ENCODE results near the gene PYGO2.

PYGO2 gene

DNA sequence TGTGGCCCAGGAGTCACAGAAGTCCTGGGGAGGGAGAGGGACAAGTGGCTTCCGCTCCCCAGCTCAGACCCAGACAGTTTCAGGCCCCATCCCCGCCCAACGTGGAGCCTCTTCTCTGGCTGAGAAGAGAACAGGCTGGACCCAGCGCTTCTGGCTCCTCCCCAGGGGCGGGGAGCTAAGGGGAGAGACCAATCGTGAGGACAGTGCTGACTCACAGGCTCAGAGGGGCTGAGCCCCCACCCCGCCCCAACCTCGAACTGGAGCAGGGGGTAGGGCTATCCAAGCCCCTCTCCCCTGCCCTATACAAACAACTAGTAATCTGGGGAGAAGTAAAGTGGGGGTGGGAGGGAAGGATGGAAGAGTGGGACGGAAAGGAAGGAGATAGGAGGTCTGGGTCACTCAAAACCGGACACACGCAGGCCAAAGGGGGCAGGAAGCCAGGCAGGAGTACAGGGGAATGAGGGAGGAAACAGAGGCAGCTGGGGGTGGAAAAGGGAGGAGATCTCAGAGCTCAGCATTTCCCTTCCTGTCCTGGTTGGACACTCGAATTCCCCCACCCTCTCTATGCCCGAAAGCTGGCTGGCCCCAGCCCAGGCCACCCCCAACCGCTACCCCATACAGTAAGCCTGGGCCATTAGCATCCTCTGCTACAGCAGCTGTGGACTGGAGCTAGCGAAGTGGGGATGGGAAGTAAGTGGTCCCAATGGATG lies 9.2 kb upstream of the PYGO2 start, which contains the start of gene SHC1:
SHC1 (minus strand) TSS at position 117 of the 710 bp plus-strand sequence. CDS start 221 bp downstream, outside the sequence.
- TF ChIP-seq, protein P1, sequence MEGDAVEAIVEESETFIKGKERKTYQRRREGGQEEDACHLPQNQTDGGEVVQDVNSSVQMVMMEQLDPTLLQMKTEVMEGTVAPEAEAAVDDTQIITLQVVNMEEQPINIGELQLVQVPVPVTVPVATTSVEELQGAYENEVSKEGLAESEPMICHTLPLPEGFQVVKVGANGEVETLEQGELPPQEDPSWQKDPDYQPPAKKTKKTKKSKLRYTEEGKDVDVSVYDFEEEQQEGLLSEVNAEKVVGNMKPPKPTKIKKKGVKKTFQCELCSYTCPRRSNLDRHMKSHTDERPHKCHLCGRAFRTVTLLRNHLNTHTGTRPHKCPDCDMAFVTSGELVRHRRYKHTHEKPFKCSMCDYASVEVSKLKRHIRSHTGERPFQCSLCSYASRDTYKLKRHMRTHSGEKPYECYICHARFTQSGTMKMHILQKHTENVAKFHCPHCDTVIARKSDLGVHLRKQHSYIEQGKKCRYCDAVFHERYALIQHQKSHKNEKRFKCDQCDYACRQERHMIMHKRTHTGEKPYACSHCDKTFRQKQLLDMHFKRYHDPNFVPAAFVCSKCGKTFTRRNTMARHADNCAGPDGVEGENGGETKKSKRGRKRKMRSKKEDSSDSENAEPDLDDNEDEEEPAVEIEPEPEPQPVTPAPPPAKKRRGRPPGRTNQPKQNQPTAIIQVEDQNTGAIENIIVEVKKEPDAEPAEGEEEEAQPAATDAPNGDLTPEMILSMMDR (IDR thresholded peaks at IDR 0.05; ENCODE audit: low read depth, low read length): no peak
- peak; percentile 95 to 97 for DNase-seq (ENCODE audit: low read depth in 2 of 2)
- H3K4me3 ChIP-seq (replicated peaks in 1 of 2; ENCODE audit: low read depth in 2 of 2, low read length in 2 of 2): peak within 1 kb of the TSS; percentile 76 to 85

DNA sequence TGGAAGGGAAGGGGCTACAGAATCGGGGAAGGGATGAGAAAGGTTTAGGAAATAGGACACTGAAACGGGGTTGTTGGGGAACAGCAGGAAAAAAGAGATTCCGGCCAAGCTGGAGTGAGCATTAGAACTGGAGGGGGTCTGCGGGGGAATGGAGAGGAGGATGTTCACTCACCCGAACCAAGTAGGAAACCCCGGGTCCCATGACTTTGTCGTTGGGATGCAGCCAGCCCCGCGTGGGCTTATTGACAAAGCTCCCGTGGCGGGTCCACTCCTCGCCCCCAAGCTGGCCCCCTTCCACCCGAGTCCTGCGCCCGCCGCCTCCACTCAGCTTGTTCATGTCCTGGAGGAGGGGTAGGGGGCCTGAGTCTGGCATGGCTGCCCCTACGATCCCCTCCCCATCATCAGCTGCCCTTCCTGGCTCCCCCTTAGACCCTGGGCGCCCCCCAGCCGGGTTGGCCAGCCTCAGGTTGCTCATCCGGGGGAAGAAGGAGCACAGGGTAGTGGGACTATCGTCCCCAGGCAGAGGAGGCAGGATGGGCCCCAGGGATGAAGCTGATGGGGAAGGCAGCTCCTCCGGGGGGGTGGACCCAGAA lies 8.4 kb upstream of the PYGO2 start:
- DNase-seq (ENCODE audit: low read depth in 2 of 2): peak in 1 of 2 donors; percentile 35
- H3K4me3 ChIP-seq (replicated peaks in 1 of 2; ENCODE audit: low read depth in 2 of 2, low read length in 2 of 2): peak overlapping the region; percentile 76 to 85
- TF ChIP-seq, protein P1 (IDR thresholded peaks at IDR 0.05; ENCODE audit: low read depth, low read length): no peak

DNA sequence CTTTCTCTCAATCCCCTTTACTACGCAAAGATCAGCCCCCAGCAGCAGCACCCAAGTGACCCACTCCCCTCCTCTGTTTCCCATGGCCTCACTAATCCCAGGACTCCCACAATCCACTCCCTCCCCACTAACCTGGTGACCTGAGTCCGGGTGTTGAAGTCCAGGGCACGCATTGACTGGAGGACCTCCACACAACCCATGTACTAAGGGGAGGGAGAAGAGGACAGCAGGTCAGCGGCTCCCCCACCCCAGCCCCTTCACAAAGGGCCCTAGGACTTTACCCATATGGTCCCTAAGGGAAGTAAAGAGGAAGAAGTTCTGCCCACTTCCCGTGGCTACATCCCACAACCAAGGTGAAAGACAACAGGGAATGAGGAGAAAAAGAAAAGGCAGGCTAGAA lies 7.7 kb upstream of the PYGO2 start:
- DNase-seq (ENCODE audit: low read depth in 2 of 2): no peak
- TF ChIP-seq, protein P1 (IDR thresholded peaks at IDR 0.05; ENCODE audit: low read depth, low read length): no peak
- H3K4me3 ChIP-seq (replicated peaks in 1 of 2; ENCODE audit: low read depth in 2 of 2, low read length in 2 of 2): peak overlapping the region; percentile 76 to 85

DNA sequence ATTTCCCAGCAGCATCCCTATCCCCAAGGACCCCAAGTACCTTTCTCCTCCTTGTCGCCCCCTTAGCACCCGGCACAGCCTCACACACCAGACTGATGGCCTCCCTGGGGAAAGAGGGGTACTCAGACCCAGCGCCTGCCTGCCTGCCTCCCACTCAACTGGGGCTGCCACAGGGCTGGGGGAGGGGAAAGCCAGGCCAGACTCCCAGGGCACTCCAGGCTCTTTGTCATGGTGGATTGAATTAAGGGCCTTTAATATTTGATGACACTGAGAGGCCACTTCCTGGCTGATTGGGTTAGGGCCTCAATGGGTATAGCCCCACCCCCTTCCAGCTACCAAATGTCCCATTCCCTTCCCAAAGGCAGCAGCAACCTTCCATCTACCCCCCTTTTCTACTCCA lies 7.1 kb upstream of the PYGO2 start:
- TF ChIP-seq, protein P1 (IDR thresholded peaks at IDR 0.05; ENCODE audit: low read depth, low read length): no peak
- DNase-seq (ENCODE audit: low read depth in 2 of 2): no peak
- H3K4me3 ChIP-seq (replicated peaks in 1 of 2; ENCODE audit: low read depth in 2 of 2, low read length in 2 of 2): peak overlapping the region; percentile 76 to 85

DNA sequence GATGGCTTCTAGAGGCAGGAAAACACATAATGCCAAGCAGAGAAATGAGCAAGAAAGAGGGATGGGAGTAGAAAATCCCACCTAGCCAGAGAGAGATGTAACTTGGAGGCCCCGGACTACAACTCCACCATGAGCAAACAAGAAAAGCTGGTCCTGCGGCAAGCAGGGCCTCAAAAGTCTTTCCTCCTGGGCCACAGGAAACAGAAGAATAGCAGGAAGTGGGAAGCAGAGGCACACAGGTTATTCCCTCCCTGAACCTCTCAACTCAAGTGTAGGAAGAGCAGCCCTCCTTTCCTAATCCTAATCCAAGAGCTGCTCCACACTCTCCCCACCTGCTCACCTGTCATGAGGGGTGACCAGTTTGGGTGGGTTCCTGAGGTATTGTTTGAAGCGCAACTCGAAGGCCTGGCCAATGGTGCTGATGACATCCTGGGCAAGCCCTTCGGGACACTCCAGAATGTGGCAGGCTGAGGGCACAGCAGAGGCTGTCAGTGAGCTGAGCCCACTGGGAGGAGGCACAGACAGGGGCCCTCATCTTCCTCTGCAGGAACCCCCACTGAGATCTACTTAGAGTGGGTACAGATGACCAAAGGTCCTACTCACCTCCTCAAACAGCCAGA lies 5.9 kb upstream of the PYGO2 start:
- TF ChIP-seq, protein P1 (IDR thresholded peaks at IDR 0.05; ENCODE audit: low read depth, low read length): no peak
- peak overlapping the region in 1 of 2 donors; percentile 14 for H3K4me3 ChIP-seq (replicated peaks in 1 of 2; ENCODE audit: low read depth in 2 of 2, low read length in 2 of 2)
- no peak for DNase-seq (ENCODE audit: low read depth in 2 of 2)

DNA sequence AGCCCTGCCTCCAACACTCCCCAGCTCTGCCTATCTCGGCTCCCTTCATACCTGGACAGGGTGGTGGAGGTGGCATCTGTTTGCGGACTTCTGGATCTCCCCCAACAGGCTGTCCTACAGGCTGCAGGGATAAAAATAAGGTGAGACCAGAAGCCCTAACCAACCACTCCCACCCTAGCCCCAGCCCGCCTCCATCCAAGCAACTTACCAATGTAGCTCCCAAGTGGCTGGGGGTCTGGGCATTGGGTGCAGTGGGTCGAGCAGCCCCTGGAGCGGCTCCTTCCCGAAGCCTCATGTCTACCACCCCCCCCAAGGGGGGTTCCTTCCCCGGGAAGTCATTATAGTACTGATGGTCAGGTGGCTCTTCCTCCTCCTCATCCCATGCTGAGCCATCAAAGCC lies 4.5 kb upstream of the PYGO2 start:
- TF ChIP-seq, protein P1 (IDR thresholded peaks at IDR 0.05; ENCODE audit: low read depth, low read length): no peak
- H3K4me3 ChIP-seq (replicated peaks in 1 of 2; ENCODE audit: low read depth in 2 of 2, low read length in 2 of 2): no peak overlapping the region
- no peak for DNase-seq (ENCODE audit: low read depth in 2 of 2)

Data from cardiac fibroblast (primary cell).